ENCODE measurements around the gene TSPAN15.

The TSPAN15 gene

GRCh38 chr10:69464401-69464800, 13.1 kb downstream of the TSPAN15 start:
- Histone ChIP-seq H3K9ac (ENCODE audit: low read depth, low read length) (no peak overlapping the region), H3K27ac (ENCODE audit: low read length) (no peak overlapping the region), H3K79me2 (ENCODE audit: insufficient read depth, low read length) (no peaks in the 10 kb centered on the region), H4K20me1 (ENCODE audit: insufficient read depth, low read length) (no peaks in the 10 kb centered on the region; the same call in 1 of the 2 replicates), H3K9me3 (ENCODE audit: insufficient read depth, low read length, severe bottlenecking) (no peaks in the 10 kb centered on the region), H3K27me3 (ENCODE audit: insufficient read depth, low read length, poor library complexity) (no peaks in the 10 kb centered on the region), H2AFZ (ENCODE audit: low read depth, low read length) (no peak overlapping the region), H3K4me1 (ENCODE audit: insufficient read depth, low read length) (0 out of 2 replicates have a peak, but pooled peaks cover 5% of the 10 kb centered on the region), H3K4me3 (ENCODE audit: low read depth in 1 of 2, low read length in 2 of 2) (no peak overlapping the region), H3K4me2 (ENCODE audit: insufficient read depth, low read length) (no peak overlapping the region), H3K36me3 (ENCODE audit: insufficient read depth, low read length) (no peaks in the 10 kb centered on the region)
- ATAC-seq (ENCODE audit: insufficient read depth, low read depth): no peak
- no peak for DNase-seq
- TF ChIP-seq EZH2 (IDR thresholded peaks at IDR 0.05; ENCODE audit: borderline replicate concordance, low read depth, low read length, severe bottlenecking) (no peak), CTCF (IDR thresholded peaks at IDR 0.05; ENCODE audit: borderline replicate concordance, extremely low read depth, low read length, poor library complexity, severe bottlenecking) (no peak)

- Histone ChIP-seq H3K36me3 (ENCODE audit: insufficient read depth, low read length) (no peaks in the 10 kb centered on the region), H3K27me3 (ENCODE audit: insufficient read depth, low read length, poor library complexity) (no peaks in the 10 kb centered on the region), H3K4me3 (ENCODE audit: low read depth in 1 of 2, low read length in 2 of 2) (no peak overlapping the region), H2AFZ (ENCODE audit: low read depth, low read length) (no peak overlapping the region), H3K9ac (ENCODE audit: low read depth, low read length) (no peak overlapping the region), H3K4me1 (ENCODE audit: insufficient read depth, low read length) (0 out of 2 replicates have a peak, but pooled peaks cover 5% of the 10 kb centered on the region), H4K20me1 (ENCODE audit: insufficient read depth, low read length) (no peaks in the 10 kb centered on the region; the same call in 1 of the 2 replicates), H3K4me2 (ENCODE audit: insufficient read depth, low read length) (no peak overlapping the region), H3K27ac (ENCODE audit: low read length) (no peak overlapping the region), H3K79me2 (ENCODE audit: insufficient read depth, low read length) (no peaks in the 10 kb centered on the region), H3K9me3 (ENCODE audit: insufficient read depth, low read length, severe bottlenecking) (no peaks in the 10 kb centered on the region)
- ATAC-seq (ENCODE audit: insufficient read depth, low read depth) (no peak), DNase-seq (no peak)
- TF ChIP-seq EZH2 (IDR thresholded peaks at IDR 0.05; ENCODE audit: borderline replicate concordance, low read depth, low read length, severe bottlenecking) (no peak), CTCF (IDR thresholded peaks at IDR 0.05; ENCODE audit: borderline replicate concordance, extremely low read depth, low read length, poor library complexity, severe bottlenecking) (no peak)
These were observed 13.6 kb downstream of the TSPAN15 start for GRCh38 chr10:69464801-69465401.

- Histone ChIP-seq H2AFZ (ENCODE audit: low read depth, low read length) (no peak overlapping the region), H3K27me3 (ENCODE audit: insufficient read depth, low read length, poor library complexity) (no peaks in the 10 kb centered on the region), H3K79me2 (ENCODE audit: insufficient read depth, low read length) (no peaks in the 10 kb centered on the region), H3K4me3 (ENCODE audit: low read depth in 1 of 2, low read length in 2 of 2) (no peak overlapping the region), H3K4me1 (ENCODE audit: insufficient read depth, low read length) (0 out of 2 replicates have a peak, but pooled peaks cover 5% of the 10 kb centered on the region), H3K9ac (ENCODE audit: low read depth, low read length) (no peak overlapping the region), H3K9me3 (ENCODE audit: insufficient read depth, low read length, severe bottlenecking) (no peaks in the 10 kb centered on the region), H3K27ac (ENCODE audit: low read length) (no peak overlapping the region), H3K36me3 (ENCODE audit: insufficient read depth, low read length) (no peaks in the 10 kb centered on the region), H3K4me2 (ENCODE audit: insufficient read depth, low read length) (no peak overlapping the region), H4K20me1 (ENCODE audit: insufficient read depth, low read length) (no peaks in the 10 kb centered on the region; the same call in 1 of the 2 replicates)
- no peak for TF ChIP-seq EZH2 (IDR thresholded peaks at IDR 0.05; ENCODE audit: borderline replicate concordance, low read depth, low read length, severe bottlenecking)
- no peak for TF ChIP-seq CTCF (IDR thresholded peaks at IDR 0.05; ENCODE audit: borderline replicate concordance, extremely low read depth, low read length, poor library complexity, severe bottlenecking)
- ATAC-seq (ENCODE audit: insufficient read depth, low read depth) (no peak), DNase-seq (no peak)
These were observed 14.3 kb downstream of the TSPAN15 start for GRCh38 chr10:69465457-69466157.

Measured in DND-41 (cell line).